DOHH2 (cell line): ENCODE data around the gene BUB3.

Source experiments
- H3F3A ChIP-seq: fragments of 200-600 bp; sonication (generic), shearing (Covaris generic); 2 replicates; pipeline ENCODE4 v1.6.0; 2016; ENCODE audit warnings: antibody characterized with exemption, mild to moderate bottlenecking; ENCODE audit not compliant: control insufficient read depth, insufficient read depth
- H3K27ac ChIP-seq: fragments of 200-600 bp; sonication (generic); 2 replicates; pipeline ENCODE4 v1.5.1; 2014; ENCODE audit warnings: low read depth, mild to moderate bottlenecking, low read length, moderate library complexity
- H3K27me3 ChIP-seq: fragments of 200-600 bp; sonication (generic); 2 replicates; pipeline ENCODE4 v1.6.1; 2014; ENCODE audit warnings: mild to moderate bottlenecking, low read length, mixed read lengths; ENCODE audit not compliant: control insufficient read depth
- H3K36me3 ChIP-seq: fragments of 200-600 bp; sonication (generic); 2 replicates; pipeline ENCODE4 v1.6.1; 2014; ENCODE audit warnings: mild to moderate bottlenecking, low read length, moderate library complexity, mixed read lengths; ENCODE audit not compliant: control insufficient read depth
- H3K4me1 ChIP-seq: fragments of 200-600 bp; sonication (generic); 2 replicates; pipeline ENCODE4 v1.6.1; 2014; ENCODE audit warnings: mild to moderate bottlenecking, low read length, mixed read lengths; ENCODE audit not compliant: control insufficient read depth
- H3K4me2 ChIP-seq: fragments of 200-600 bp; sonication (generic); 2 replicates; pipeline ENCODE4 v1.6.0; 2014; ENCODE audit warnings: mild to moderate bottlenecking, low read length, moderate library complexity
- H3K4me3 ChIP-seq: fragments of 200-600 bp; sonication (generic); 2 replicates; pipeline ENCODE4 v1.5.1; 2014; ENCODE audit warnings: mild to moderate bottlenecking, low read length, mixed read lengths
- H3K79me2 ChIP-seq: fragments of 200-600 bp; sonication (generic); 2 replicates; pipeline ENCODE4 v1.6.1; 2014; ENCODE audit warnings: mild to moderate bottlenecking, low read length, mixed read lengths; ENCODE audit not compliant: control insufficient read depth
- H3K9me2 ChIP-seq: fragments of 200-600 bp; sonication (generic); replicated peaks from 2 replicates; pipeline ENCODE4 v1.6.1; 2014; ENCODE audit warnings: mild to moderate bottlenecking, low read length, mixed read lengths; ENCODE audit not compliant: control insufficient read depth
- H3K9me3 ChIP-seq: fragments of 200-600 bp; sonication (generic); 2 replicates; pipeline ENCODE4 v1.6.1; 2014; ENCODE audit warnings: antibody characterized with exemption, low read length, mixed read lengths; ENCODE audit not compliant: control insufficient read depth, insufficient read depth
- H4K20me1 ChIP-seq: fragments of 200-600 bp; sonication (generic); 2 replicates; pipeline ENCODE4 v1.6.0; 2014; ENCODE audit warnings: low read depth, mild to moderate bottlenecking, antibody characterized with exemption, low read length, moderate library complexity; ENCODE audit not compliant: control insufficient read depth, insufficient read depth
- CTCF ChIP-seq: fragments of 200-600 bp; sonication (generic); IDR thresholded peaks from one replicate; pipeline ENCODE4 v1.5.1; 2014; ENCODE audit warnings: antibody characterized with exemption, mild to moderate bottlenecking, low read depth, low read length; ENCODE audit not compliant: poor library complexity, severe bottlenecking
- EZH2phosphoT487 ChIP-seq: fragments of 200-600 bp; sonication (generic); IDR thresholded peaks from 2 replicates; pipeline ENCODE4 v1.6.1; 2017; ENCODE audit warnings: borderline replicate concordance, mild to moderate bottlenecking, antibody characterized with exemption, low read length, moderate library complexity, mixed read lengths

BUB3 gene

DNA sequence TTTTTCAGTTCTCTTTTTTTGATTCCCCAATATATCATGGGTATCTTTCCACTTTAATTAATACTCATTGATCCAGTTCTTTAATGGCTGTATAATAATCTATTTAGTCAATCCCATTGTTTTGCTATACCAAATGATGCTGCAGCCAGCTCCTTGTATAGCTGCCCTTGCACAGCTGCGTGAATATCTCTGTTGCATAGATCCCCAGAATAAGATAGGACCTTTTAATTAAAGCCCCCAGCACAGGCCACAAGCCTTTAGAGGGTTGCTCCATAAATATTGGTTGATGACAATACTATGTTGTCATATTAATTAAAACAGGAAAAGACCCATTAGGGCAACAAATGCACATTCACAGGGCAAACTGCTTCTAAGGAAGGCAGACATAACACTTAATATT, 57.9 kb downstream of the BUB3 start:
- Histone ChIP-seq H3K4me1 (no peaks in the 10 kb centered on the region), H3K9me3 (0 out of 2 replicates have a peak, but pooled peaks cover 10% of the 10 kb centered on the region), H3K79me2 (no peaks in the 10 kb centered on the region), H3K27ac (no peak overlapping the region), H3K36me3 (no peaks in the 10 kb centered on the region), H3K9me2 (no peaks in the 10 kb centered on the region), H3K4me2 (no peak overlapping the region), H3K27me3 (no peaks in the 10 kb centered on the region), H3F3A (no peaks in the 10 kb centered on the region), H4K20me1 (no peaks in the 10 kb centered on the region), H3K4me3 (no peak overlapping the region)
- no peak for TF ChIP-seq CTCF
- TF ChIP-seq EZH2phosphoT487: no peak

- no peak overlapping the region for H3K4me3 ChIP-seq
- H3K27ac ChIP-seq: no peak overlapping the region
- no peaks in the 10 kb centered on the region for H3K9me2 ChIP-seq
- H4K20me1 ChIP-seq: no peaks in the 10 kb centered on the region
- H3K36me3 ChIP-seq: no peaks in the 10 kb centered on the region
- no peak overlapping the region for H3K4me2 ChIP-seq
- TF ChIP-seq CTCF (no peak), EZH2phosphoT487 (no peak)
- H3K27me3 ChIP-seq: no peaks in the 10 kb centered on the region
- no peaks in the 10 kb centered on the region for H3K4me1 ChIP-seq
- no peaks in the 10 kb centered on the region for H3F3A ChIP-seq
- H3K9me3 ChIP-seq: 0 out of 2 replicates have a peak, but pooled peaks cover 10% of the 10 kb centered on the region
- H3K79me2 ChIP-seq: no peaks in the 10 kb centered on the region
These were observed 58.4 kb downstream of the BUB3 start for GRCh38 chr10:123212640-123213039.

DNA sequence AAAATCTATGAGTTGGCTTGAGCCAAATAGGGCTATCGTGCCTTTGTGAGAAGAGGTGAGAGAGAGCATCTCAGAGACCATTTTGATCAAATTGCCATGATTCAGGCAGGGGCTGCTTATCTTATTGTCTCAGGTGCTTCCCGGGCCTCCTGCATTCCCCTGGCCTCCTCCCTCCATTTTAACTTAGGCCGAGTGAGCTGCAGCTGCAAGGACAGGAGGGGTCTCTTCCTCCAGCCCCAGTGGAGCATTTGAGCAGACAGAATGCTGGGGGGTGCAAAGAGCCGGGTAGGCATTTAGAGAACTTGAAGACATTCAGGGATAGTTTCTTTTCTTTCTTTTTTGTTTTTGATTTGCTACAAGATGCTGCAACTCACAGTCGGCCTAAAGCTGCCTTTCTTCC, 59.0 kb downstream of the BUB3 start:
- H3K36me3 ChIP-seq: no peaks in the 10 kb centered on the region
- 0 out of 2 replicates have a peak, but pooled peaks cover 5% of the 10 kb centered on the region for H3K9me3 ChIP-seq
- H3F3A ChIP-seq: no peaks in the 10 kb centered on the region
- H3K4me2 ChIP-seq: no peak overlapping the region
- no peaks in the 10 kb centered on the region for H3K27me3 ChIP-seq
- H3K9me2 ChIP-seq: no peaks in the 10 kb centered on the region
- H3K4me1 ChIP-seq: no peaks in the 10 kb centered on the region
- H3K27ac ChIP-seq: no peak overlapping the region
- no peaks in the 10 kb centered on the region for H4K20me1 ChIP-seq
- no peak overlapping the region for H3K4me3 ChIP-seq
- TF ChIP-seq CTCF (no peak), EZH2phosphoT487 (no peak)
- H3K79me2 ChIP-seq: no peaks in the 10 kb centered on the region
